IgD-negative memory B cell (primary cell): ENCODE results near the gene RPS8. TPM values are rescaled to one million over a fixed set of nuclear protein-coding genes. Genes with fewer than 3 reads are reported as not detected.
"Not testable (repeated sequence)": the region's sequence is repeated elsewhere in the genome, so short reads cannot be mapped to it uniquely, and the experiment has no call there.

Experiments
- H3K27ac Mint-ChIP-seq, 3 donors: one replicate each; pipeline ENCODE4 v1.8.0; 2020 to 2022; ENCODE audit warnings: mild to moderate bottlenecking in 3 of 3, mixed read lengths in 3 of 3, moderate library complexity in 1 of 3
- H3K27me3 Mint-ChIP-seq: one replicate; pipeline ENCODE4 v1.8.0; 2021; ENCODE audit warnings: mixed read lengths
- H3K36me3 Mint-ChIP-seq: one replicate; pipeline ENCODE4 v1.8.0; 2020; ENCODE audit warnings: mild to moderate bottlenecking, mixed read lengths
- H3K4me1 Mint-ChIP-seq, 3 donors: one replicate each; pipeline ENCODE4 v1.8.0; 2020 to 2022; ENCODE audit warnings: mixed read lengths in 3 of 3, mild to moderate bottlenecking in 1 of 3
- H3K4me3 Mint-ChIP-seq, 4 donors: one replicate each; pipeline ENCODE4 v1.8.0; 2020 to 2022; ENCODE audit warnings: mild to moderate bottlenecking in 4 of 4, mixed read lengths in 4 of 4, moderate library complexity in 3 of 4
- H3K9me3 Mint-ChIP-seq, 3 donors: one replicate each; pipeline ENCODE4 v1.8.0; 2020 to 2021; ENCODE audit warnings: mixed read lengths in 3 of 3, mild to moderate bottlenecking in 1 of 3
- polyA plus RNA-seq: library from polyadenylated mRNA; unstranded; fragments of 300-500 nt; fragmentation: Illumina TruSeq; gene quantifications from one replicate; pipeline ENCODE4 v1.2.3, GENCODE V29; 2021

The RPS8 gene
- polyA plus RNA-seq: 1,590 TPM

GRCh38 chr1:44775078-44775929 lies at the start of gene RPS8:
Gene RPS8 (plus strand): TSS chr1:44775540. CDS start chr1:44775597, 57 bp downstream.
- peaks cover 14 to 17% (median 16%) of the 10 kb centered on the region in 3 donors for H3K4me1 Mint-ChIP-seq
- no peaks in the 10 kb centered on the region for H3K9me3 Mint-ChIP-seq

GRCh38 chr1:44730741-44731512 lies 44.4 kb upstream of the RPS8 start, which contains the start of gene RNU5D-1:
Gene RNU5D-1 (minus strand): TSS chr1:44731170.
- H3K27ac Mint-ChIP-seq: peak within 1 kb of the TSS; percentile 97 to 100 (median 100)
- H3K4me3 Mint-ChIP-seq: peak within 1 kb of the TSS; percentile 78 to 87 (median 82)
- no peaks in the 10 kb centered on the region for H3K36me3 Mint-ChIP-seq
- peaks cover 12 to 22% (median 17%) of the 10 kb centered on the region in 3 donors for H3K4me1 Mint-ChIP-seq
- H3K9me3 Mint-ChIP-seq: no peaks in the 10 kb centered on the region
- H3K27me3 Mint-ChIP-seq: no peaks in the 10 kb centered on the region

More at GRCh38 chr1:44775078-44775929, at the start of gene RPS8:
- H3K36me3 Mint-ChIP-seq: peaks cover 7% of the 10 kb centered on the region
- H3K27me3 Mint-ChIP-seq: no peaks in the 10 kb centered on the region
- peak within 1 kb of the TSS; percentile 82 to 97 (median 86) for H3K27ac Mint-ChIP-seq
- peak within 1 kb of the TSS; percentile 94 to 97 (median 96) for H3K4me3 Mint-ChIP-seq

GRCh38 chr1:44733365-44733764 lies 42.0 kb upstream of the RPS8 start:
- H3K9me3 Mint-ChIP-seq: no peaks in the 10 kb centered on the region
- H3K4me1 Mint-ChIP-seq: peaks cover 12 to 19% (median 13%) of the 10 kb centered on the region in 3 donors
- no peaks in the 10 kb centered on the region for H3K36me3 Mint-ChIP-seq
- peak overlapping the region in 1 of 4 donors; percentile 20 for H3K4me3 Mint-ChIP-seq
- no peaks in the 10 kb centered on the region for H3K27me3 Mint-ChIP-seq
- peak overlapping the region in 1 of 3 donors; percentile 25 for H3K27ac Mint-ChIP-seq

- H3K4me1 Mint-ChIP-seq: peaks cover 12 to 19% (median 13%) of the 10 kb centered on the region in 3 donors
- peak overlapping the region in 1 of 4 donors; percentile 20 for H3K4me3 Mint-ChIP-seq
- H3K27ac Mint-ChIP-seq: peak overlapping the region in 1 of 3 donors; percentile 25
- no peaks in the 10 kb centered on the region for H3K9me3 Mint-ChIP-seq
- no peaks in the 10 kb centered on the region for H3K36me3 Mint-ChIP-seq
- H3K27me3 Mint-ChIP-seq: no peaks in the 10 kb centered on the region
Observed at GRCh38 chr1:44733784-44734183, 41.6 kb upstream of the RPS8 start.

- H3K36me3 Mint-ChIP-seq: no peaks in the 10 kb centered on the region
- H3K4me1 Mint-ChIP-seq: peaks cover 10 to 20% (median 14%) of the 10 kb centered on the region in 3 donors
- peak overlapping the region in 1 of 4 donors; percentile 55 for H3K4me3 Mint-ChIP-seq
- no peaks in the 10 kb centered on the region for H3K9me3 Mint-ChIP-seq
- no peak overlapping the region for H3K27ac Mint-ChIP-seq
- H3K27me3 Mint-ChIP-seq: no peaks in the 10 kb centered on the region
Observed at GRCh38 chr1:44735992-44736391, 39.3 kb upstream of the RPS8 start.

- H3K9me3 Mint-ChIP-seq, H3K36me3 Mint-ChIP-seq, H3K27me3 Mint-ChIP-seq: not testable (repeated sequence)
- Mint-ChIP-seq H3K4me3 (peak overlapping the region; percentile 92 to 99 (median 96)), H3K4me1 (peaks cover 7 to 17% (median 8%) of the 10 kb centered on the region in 3 donors), H3K27ac (peak overlapping the region; percentile 84 to 98 (median 96))
Observed at GRCh38 chr1:44738953-44739306, 36.4 kb upstream of the RPS8 start.

GRCh38 chr1:44739307-44740178 lies 35.8 kb upstream of the RPS8 start, which contains the start of gene KIF2C:
Gene KIF2C (plus strand): TSS chr1:44739837. CDS start chr1:44739933, 96 bp downstream.
- no peaks in the 10 kb centered on the region for H3K27me3 Mint-ChIP-seq
- H3K4me3 Mint-ChIP-seq: peak within 1 kb of the TSS; percentile 92 to 99 (median 96)
- no peaks in the 10 kb centered on the region for H3K36me3 Mint-ChIP-seq
- peak within 1 kb of the TSS; percentile 84 to 98 (median 96) for H3K27ac Mint-ChIP-seq
- peaks cover 7 to 17% (median 8%) of the 10 kb centered on the region in 3 donors for H3K4me1 Mint-ChIP-seq
- H3K9me3 Mint-ChIP-seq: no peaks in the 10 kb centered on the region

- Mint-ChIP-seq H3K4me1 (peaks cover 7 to 17% (median 8%) of the 10 kb centered on the region in 3 donors), H3K9me3 (no peaks in the 10 kb centered on the region), H3K27ac (peak overlapping the region; percentile 84 to 98 (median 96)), H3K27me3 (no peaks in the 10 kb centered on the region), H3K4me3 (peak overlapping the region; percentile 92 to 99 (median 96)), H3K36me3 (no peaks in the 10 kb centered on the region)
Observed at GRCh38 chr1:44740179-44740617, 35.1 kb upstream of the RPS8 start.

- no peaks in the 10 kb centered on the region for H3K27me3 Mint-ChIP-seq
Observed at GRCh38 chr1:44743211-44743610, 32.1 kb upstream of the RPS8 start.

GRCh38 chr1:44747878-44748277 lies 27.5 kb upstream of the RPS8 start:
- Mint-ChIP-seq H3K4me1 (peaks cover 1 to 7% (median 2%) of the 10 kb centered on the region in 3 donors), H3K4me3 (peak overlapping the region in 1 of 4 donors; percentile 10), H3K27me3 (no peaks in the 10 kb centered on the region), H3K9me3 (no peaks in the 10 kb centered on the region), H3K27ac (no peak overlapping the region), H3K36me3 (no peaks in the 10 kb centered on the region)

More at GRCh38 chr1:44743211-44743610, 32.1 kb upstream of the RPS8 start:
- Mint-ChIP-seq H3K4me1 (peaks cover 7 to 17% (median 8%) of the 10 kb centered on the region in 3 donors), H3K9me3 (no peaks in the 10 kb centered on the region), H3K27ac (no peak overlapping the region), H3K36me3 (no peaks in the 10 kb centered on the region), H3K4me3 (peak overlapping the region in 1 of 4 donors; percentile 50)

- Mint-ChIP-seq H3K4me3 (peak overlapping the region in 2 of 4 donors; percentile 8 to 51), H3K27ac (peak overlapping the region in 1 of 3 donors; percentile 63)
Observed at GRCh38 chr1:44757420-44757819, 17.9 kb upstream of the RPS8 start.

GRCh38 chr1:44759077-44759476 lies 16.3 kb upstream of the RPS8 start:
- H3K27me3 Mint-ChIP-seq: no peaks in the 10 kb centered on the region
- H3K4me3 Mint-ChIP-seq: no peak overlapping the region
- H3K9me3 Mint-ChIP-seq: peaks cover 0 to 1% (median 0%) of the 10 kb centered on the region in 3 donors
- peak overlapping the region in 1 of 3 donors; percentile 53 for H3K27ac Mint-ChIP-seq
- H3K36me3 Mint-ChIP-seq: peaks cover 2% of the 10 kb centered on the region
- H3K4me1 Mint-ChIP-seq: peaks cover 10 to 18% (median 12%) of the 10 kb centered on the region in 3 donors

More at GRCh38 chr1:44757420-44757819, 17.9 kb upstream of the RPS8 start:
- H3K9me3 Mint-ChIP-seq: no peaks in the 10 kb centered on the region
- peaks cover 14 to 24% (median 16%) of the 10 kb centered on the region in 3 donors for H3K4me1 Mint-ChIP-seq
- H3K27me3 Mint-ChIP-seq: no peaks in the 10 kb centered on the region
- no peaks in the 10 kb centered on the region for H3K36me3 Mint-ChIP-seq

GRCh38 chr1:44760876-44761275 lies 14.5 kb upstream of the RPS8 start:
- no peaks in the 10 kb centered on the region for H3K27me3 Mint-ChIP-seq
- peaks cover 10 to 14% (median 12%) of the 10 kb centered on the region in 3 donors for H3K4me1 Mint-ChIP-seq
- H3K27ac Mint-ChIP-seq: no peak overlapping the region
- peaks cover 0 to 1% (median 0%) of the 10 kb centered on the region in 3 donors for H3K9me3 Mint-ChIP-seq
- peaks cover 2% of the 10 kb centered on the region for H3K36me3 Mint-ChIP-seq
- no peak overlapping the region for H3K4me3 Mint-ChIP-seq

- H3K4me1 Mint-ChIP-seq: not testable (repeated sequence)
Observed at GRCh38 chr1:44766421-44766820, 8.9 kb upstream of the RPS8 start.

More at GRCh38 chr1:44766421-44766820, 8.9 kb upstream of the RPS8 start:
- not testable (repeated sequence) for H3K4me3 Mint-ChIP-seq, H3K27me3 Mint-ChIP-seq, H3K27ac Mint-ChIP-seq, H3K36me3 Mint-ChIP-seq, H3K9me3 Mint-ChIP-seq
